ENCODE results near the gene CEP131.
"Not testable (repeated sequence)": the region's sequence is repeated elsewhere in the genome, so short reads cannot be mapped to it uniquely, and the experiment has no call there.

The CEP131 gene

GRCh38 chr17:81166033-81166492 is 56.7 kb downstream of the CEP131 start, which contains the start of gene AATK:
Gene AATK, minus strand, starts transcription at chr17:81166221. Its CDS starts 229 bp downstream, at chr17:81165992.
- DNase-seq (ENCODE audit: low read depth in 2 of 3, low spot score in 1 of 3) = no peak

DNA sequence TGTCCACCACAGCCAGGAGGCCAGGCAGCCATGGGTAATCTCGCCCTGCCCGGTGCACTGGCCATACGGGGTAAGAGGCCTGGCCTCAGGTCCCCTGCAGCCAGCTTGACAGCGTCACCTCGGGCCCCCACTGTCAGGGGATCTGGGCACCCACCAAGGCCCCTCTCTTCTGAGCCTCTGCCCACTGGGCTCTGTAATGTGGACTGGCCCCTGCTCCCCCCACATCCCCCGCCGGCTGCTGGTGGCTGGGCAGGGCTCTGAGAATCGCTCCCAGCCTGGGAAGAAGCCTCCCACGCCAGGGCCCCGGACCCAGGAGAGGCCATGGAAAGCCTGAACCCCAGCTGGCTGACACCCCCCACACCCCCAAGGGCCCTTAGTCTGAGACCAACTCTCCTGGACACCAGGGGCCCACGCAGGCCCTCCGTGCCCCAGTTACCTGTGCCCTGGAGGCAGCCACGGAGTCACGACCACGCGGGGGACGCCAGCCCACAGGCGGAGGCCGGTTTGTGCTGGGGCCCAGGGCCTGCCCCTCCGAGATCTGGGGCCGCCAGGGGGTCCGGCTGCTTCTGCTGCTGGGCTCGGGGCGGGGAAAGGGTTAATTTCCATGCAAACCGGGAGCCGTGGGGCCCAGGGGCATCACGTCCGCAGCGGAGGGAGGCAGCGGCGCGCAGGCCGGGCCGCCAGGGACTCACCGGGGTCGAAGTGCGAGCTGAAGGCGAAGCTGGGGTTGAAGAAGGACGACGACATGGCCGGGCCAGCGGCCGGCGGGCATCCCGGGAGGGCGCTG is 57.3 kb downstream of the CEP131 start, which contains the start of gene PVALEF:
Gene PVALEF, plus strand, starts transcription at position 262 of the 787 bp plus-strand sequence. CDS start 15,720 bp downstream, outside the sequence.
- no peak for DNase-seq (ENCODE audit: low read depth in 2 of 3, low spot score in 1 of 3)

GRCh38 chr17:81164371-81165245 is 58.2 kb downstream of the CEP131 start:
- DNase-seq (ENCODE audit: low read depth in 2 of 3, low spot score in 1 of 3) = no peak

DNA sequence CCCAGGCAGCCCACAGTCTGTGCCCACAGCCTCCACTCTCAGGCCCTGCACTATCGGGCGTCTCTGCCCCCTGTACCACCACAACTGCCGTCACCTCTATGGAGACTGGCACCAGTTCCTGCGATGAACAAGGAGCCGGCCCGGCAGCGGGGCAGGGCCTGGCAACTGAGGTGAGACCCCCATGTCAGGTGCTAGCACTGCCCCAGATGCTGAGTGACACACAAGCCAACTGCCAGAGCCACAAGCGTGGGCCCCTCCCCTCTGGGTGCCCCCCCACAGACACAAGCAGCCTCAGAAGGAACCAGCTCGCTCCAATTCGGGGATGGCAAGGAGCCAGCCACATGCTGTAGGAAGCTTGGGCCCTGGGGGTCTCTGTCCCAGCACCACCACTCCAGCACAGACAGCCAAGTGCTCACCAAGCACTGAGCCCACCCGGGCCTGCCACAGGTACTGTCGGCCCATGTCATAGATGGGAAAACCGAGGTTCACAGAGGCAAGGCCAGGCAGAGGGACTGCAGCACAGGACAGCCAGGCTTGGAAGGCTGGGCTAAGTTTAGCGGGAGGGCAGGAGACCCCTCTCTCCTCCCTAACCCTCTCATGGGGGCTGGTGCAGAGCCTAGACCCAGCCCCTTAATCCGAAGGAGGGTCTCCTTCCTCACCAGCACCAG is 58.9 kb downstream of the CEP131 start:
- no peak for DNase-seq (ENCODE audit: low read depth in 2 of 3, low spot score in 1 of 3)

DNA sequence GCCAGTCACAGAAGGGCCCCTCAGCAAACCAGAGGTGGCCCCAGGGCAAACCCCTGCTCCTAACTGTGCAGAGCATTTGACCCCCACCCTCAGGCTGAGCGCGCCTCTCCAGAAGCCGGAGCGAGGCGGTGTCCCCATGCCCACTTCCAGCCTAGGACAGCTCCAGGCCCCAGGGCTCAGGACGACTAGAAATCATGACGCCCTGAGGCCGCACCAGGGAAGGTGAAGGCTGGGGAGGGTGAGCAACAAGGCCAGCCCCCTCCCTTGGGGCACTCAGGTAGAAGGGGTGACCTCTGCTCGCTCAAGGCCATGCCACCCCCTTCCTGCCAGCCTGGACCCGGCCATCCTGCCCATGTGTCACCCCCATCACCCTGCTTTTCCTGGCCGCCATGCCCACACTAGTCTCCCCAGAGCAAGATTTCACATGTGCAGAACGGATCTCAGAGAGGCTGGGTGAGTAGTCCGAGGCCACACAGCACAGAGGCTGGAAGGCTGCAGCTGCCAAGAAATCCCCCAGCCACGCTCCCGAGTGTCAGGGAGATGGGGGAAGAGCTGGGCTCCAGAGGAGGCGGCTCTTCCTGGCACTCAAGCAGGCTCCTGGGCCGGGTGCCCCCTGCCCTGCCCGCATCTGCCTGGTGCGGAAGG is 59.6 kb downstream of the CEP131 start:
- DNase-seq (ENCODE audit: low read depth in 2 of 3, low spot score in 1 of 3) = no peak

- no peak for DNase-seq (ENCODE audit: low read depth in 2 of 3, low spot score in 1 of 3)
Observed at GRCh38 chr17:81162491-81162890, 60.3 kb downstream of the CEP131 start.

DNA sequence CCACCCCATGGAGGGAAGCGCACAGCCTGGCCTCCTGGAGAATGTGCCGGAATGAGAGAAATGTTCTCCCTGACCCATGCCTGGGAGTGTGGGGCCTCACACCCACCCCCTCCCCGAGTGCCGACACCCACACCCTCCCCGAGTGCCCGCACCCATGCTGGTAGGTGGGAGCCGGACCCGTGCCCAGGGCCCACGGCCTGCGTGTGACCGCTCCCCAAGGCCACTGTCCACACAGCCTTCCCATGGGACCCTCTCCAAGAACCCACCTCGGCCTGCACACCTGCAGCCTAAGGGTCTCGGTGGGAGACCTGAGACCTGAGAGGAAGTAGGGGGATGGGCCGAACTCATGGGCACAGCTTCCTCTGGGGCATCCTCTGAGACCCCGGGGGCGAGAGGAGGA is 60.8 kb downstream of the CEP131 start:
- DNase-seq (ENCODE audit: low read depth in 2 of 3, low spot score in 1 of 3) = no peak

DNA sequence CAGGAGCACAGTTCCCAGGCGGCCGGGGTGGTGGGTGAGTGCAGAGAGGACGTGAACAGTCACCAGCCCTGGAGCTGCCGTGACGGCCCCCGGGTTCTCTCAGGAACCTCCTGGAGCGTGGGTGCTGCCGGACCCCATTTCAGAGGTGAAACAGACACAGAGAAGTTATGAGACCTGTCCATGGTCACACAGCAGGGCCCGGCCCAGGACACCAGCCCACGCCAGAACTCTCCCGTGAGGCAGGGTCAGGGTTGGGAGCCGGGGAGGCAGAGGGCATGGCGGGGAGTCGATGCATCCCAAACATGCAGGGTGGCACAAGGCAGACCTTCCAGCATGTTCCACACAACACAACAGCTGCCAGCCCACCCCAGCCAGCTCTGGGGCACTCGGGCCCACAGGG is 61.2 kb downstream of the CEP131 start:
- DNase-seq (ENCODE audit: low read depth in 2 of 3, low spot score in 1 of 3) = no peak

GRCh38 chr17:81160747-81161453 is 61.9 kb downstream of the CEP131 start:
- DNase-seq (ENCODE audit: low read depth in 2 of 3, low spot score in 1 of 3) = no peak

DNA sequence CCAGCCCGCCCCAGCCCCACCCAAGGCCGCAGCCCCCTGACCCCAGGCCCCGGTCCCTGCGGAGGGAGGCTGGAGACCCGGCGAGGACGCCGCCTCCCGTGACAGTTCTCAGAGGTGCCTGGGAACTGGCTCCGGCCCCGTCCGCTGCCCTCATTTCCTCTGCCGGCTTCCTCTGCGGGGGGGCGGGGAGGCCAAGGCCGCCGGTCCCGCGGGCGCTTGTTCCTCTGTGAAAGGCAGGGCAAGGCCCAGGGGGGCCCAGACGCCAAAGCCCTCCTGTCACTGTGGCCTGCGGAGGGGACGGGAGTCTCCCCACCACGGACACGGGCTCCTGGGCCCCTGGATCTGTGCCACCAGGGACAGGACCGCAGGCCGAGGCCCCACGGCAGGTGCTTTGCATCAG is 62.5 kb downstream of the CEP131 start:
- no peak for DNase-seq (ENCODE audit: low read depth in 2 of 3, low spot score in 1 of 3)

GRCh38 chr17:81159611-81160265 is 63.0 kb downstream of the CEP131 start:
- no peak for DNase-seq (ENCODE audit: low read depth in 2 of 3, low spot score in 1 of 3)

DNA sequence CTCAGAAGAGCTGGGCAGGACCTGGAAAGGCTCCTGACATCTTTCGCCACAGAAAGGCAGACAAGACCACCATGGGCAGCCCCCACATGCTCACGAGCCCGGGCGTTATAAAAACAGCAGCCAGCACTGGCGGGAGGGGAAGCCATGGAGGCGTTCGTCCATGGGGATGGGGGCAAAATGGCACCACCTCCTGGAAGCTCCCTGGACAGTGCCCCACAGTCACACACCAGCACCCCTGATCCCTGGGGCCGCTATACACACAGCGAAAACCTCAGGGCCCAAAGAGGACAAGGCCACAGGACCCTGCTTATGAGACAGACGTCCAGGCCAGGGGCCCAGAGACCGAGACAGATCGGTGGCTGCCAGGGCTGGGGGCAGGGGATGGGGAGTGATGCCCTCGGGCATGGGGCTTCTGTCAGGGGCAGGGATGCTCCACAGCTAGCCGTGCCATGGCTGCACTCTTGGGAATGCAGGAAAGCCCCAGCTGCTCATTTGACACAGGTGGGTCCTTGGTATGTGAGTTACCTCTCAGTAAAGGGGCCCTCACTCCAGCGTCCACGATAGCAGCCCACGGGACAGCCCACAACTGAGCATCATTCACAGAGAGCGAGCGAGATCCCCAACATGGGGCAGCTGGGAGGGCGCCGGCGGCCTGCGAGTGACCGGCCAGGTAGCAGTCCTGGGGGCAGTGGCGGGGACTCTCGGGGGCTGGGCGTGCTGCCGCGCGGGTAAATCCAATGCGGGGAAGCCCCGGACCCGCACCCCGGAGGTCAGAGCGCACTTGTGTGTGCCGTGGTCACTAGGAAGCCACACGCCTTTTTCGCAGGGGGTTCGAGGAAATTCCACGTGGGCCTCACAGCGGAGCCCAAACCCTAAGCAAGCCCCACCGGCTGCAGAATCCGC is 63.8 kb downstream of the CEP131 start:
- no peak for DNase-seq (ENCODE audit: low read depth in 2 of 3, low spot score in 1 of 3)

- DNase-seq (ENCODE audit: low read depth in 2 of 3, low spot score in 1 of 3) = no peak
Observed at GRCh38 chr17:81157848-81158687, 64.7 kb downstream of the CEP131 start.

DNA sequence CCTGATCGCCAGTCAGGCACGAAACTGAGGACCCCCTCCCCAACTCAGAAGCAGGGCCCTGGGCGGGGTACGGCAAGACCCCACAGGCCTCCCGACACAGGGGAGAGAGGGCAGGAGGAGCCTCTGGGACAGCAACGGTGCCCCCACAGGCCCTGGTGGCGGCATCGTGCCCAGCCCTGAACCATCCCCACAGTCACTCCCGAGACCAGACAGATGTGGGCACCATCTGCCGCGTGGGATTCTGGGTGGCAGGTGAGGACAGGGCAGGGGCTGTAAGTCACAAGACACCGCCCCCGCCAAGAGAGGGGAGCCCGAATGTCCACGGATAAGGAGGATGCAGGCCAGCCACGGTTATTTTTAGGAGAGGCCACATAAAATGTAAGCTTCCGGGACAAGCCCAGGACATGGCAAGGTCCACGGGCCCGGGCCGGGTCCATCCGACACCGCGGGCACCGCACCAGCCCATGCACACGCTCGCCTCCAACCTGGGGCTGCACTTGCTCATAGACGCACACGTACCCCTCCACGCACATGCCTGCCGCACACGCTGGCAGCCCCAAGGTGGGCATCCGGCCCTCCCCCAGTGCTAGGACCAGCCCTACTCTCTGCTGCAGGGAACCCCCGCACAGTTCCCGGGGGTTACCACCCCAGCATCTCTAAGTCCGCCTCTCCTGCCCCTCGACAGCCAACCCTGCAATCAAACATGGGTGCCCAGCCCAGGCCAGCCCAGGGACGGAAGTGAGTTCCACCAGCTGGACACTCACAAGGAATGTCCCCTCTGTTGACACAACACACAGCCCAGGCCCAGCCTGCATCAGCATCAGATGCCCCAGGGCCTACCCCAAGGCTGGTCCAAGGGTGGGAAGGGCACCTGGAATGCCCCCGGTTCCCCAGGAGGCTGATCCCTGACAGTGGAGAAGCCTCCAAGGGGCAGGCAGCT is 65.6 kb downstream of the CEP131 start:
- DNase-seq (ENCODE audit: low read depth in 2 of 3, low spot score in 1 of 3) = no peak

- no peak for DNase-seq (ENCODE audit: low read depth in 2 of 3, low spot score in 1 of 3)
Observed at GRCh38 chr17:81154961-81155360, 67.8 kb downstream of the CEP131 start.

- DNase-seq (ENCODE audit: low read depth in 2 of 3, low spot score in 1 of 3) = not testable (repeated sequence)
Observed at GRCh38 chr17:81154016-81154415, 68.7 kb downstream of the CEP131 start.

DNA sequence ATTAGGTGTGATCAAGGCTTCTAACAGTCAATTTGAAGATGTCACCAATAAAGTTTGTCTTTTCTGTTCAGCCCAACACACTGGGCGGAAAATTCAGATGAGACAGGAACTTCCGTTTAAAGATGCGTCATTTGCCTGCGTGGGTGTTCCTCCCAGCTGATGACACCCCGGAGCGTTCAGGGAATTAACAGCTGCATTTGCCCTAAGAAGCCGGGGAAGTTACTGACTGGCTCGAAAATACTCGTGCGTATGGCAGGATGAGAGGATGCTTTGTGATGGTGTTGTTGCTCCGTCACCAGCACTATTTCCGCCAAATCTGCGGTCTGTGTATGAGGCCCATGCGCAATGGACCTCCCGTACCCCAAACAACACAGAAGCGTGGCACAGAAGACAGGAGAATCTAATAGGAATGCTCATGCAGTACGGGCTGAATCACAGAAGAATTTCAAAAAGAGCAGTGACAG is 69.4 kb downstream of the CEP131 start:
- DNase-seq (ENCODE audit: low read depth in 2 of 3, low spot score in 1 of 3) = no peak
